ENCODE data around the gene IFRD2.
"Not testable (repeated sequence)": the region's sequence is repeated elsewhere in the genome, so short reads cannot be mapped to it uniquely, and the experiment has no call there.

IFRD2 gene

DNA sequence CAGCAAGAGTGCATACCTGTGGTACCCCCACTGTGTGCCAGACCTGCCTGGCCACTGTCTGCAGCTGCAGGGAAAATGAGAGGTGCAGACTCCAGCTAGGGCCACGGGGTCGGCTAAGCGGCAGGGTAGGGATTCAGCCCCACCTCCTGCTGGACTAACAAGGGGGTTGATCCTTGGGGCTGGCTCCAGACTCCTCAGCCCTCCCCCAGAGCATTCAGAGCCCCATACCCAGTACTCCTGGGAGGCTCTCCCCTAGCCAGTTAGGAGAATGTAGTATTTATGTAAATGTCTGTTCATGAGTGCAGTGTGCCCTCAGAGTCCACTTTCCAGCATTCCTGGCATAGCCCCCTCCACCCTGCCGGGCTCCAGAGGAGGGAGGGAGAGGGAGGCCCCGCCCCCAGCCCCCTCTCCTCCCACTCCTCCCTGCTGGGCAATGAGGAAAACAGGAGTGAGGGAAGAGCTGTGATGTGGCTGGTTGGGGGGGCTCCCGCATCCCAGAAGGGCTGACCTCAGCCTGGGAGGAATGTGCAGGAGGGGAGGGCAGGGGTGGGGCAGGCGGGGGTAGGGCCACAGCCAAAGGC, 27.8 kb downstream of the IFRD2 start:
- DNase-seq, result no peak

DNA sequence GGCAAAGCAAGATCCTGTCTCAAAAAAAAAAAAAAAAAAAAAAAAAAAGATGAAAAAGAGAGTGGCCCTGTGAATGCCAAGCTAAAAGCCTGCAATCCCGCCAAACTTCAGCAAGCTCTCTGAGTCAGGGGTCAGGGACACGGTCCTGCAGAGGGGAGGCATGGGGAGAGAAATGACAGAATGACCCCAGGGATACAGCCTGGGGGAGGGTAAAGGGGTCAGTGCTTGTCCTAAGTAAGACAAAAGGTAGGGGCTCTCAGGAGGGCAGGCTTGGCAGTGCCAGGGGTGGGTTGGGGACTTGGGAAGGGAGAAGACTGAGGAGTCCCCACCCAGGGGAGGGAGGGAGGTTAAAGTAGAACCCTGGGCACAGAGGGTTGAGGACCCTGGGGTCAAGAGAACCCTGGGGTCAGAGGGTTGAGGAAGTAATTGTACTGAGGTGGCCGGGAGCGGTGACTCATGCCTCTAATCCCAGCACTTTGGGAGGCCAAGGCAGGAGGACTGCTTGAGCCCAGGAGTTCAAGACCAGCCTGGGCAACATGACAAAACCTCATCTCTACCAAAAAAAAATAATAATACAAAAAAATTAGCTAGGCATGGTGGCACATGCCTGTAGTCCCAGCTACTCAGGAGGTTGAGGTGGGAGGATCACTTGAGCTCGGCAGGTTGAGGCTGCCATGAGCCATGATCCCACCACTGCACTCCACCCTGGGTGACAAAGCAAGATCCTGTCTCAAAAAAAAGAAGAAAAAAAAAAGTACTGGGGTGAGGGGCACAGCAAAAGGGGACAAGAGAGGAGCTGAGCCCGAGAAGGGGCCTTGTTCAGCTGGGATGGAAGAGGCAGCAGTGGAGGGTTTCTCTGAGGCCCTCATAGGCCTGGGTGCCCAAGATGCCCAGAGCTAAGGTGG, 28.5 kb downstream of the IFRD2 start:
- DNase-seq, result no peak

DNA sequence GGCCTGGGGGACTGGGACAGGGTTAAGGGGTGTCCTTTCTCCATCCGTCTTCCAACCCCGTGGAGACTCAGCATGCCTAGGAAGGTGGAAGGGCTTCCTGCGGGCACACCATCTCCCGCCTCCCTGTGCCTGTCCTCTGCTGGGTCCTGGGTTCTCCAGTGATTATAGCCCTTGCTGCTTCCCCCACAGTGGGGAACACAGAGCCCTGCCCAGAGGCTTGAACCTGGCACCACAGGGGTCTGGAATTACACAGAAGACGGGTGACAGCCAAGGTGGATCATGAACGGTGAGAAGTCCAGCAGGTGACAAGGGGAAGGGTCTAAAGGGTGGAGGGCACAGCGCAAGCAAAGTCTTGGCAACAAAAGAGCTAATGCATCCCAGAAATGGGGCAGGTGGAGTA, 29.5 kb downstream of the IFRD2 start:
- DNase-seq, result no peak

DNA sequence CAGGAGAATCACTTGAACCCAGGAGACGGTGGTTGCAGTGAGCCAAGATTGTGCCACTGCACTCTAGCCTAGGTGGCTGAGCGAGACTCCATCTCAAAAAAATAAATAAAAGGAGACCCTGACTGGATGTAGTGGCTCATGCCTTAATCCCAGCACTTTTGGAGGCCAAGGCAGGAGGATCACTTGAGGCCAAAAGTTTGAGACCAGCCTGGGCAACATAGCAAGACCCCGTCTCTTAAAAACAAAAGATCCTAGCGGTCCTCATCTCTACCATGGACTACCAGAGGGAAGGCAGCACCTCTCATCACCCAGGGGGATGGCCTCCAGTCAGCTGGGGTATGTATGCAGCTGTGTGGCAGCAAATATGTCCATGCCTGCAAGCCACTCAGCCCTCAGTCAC, 30.0 kb downstream of the IFRD2 start:
- not testable (repeated sequence) for DNase-seq

DNA sequence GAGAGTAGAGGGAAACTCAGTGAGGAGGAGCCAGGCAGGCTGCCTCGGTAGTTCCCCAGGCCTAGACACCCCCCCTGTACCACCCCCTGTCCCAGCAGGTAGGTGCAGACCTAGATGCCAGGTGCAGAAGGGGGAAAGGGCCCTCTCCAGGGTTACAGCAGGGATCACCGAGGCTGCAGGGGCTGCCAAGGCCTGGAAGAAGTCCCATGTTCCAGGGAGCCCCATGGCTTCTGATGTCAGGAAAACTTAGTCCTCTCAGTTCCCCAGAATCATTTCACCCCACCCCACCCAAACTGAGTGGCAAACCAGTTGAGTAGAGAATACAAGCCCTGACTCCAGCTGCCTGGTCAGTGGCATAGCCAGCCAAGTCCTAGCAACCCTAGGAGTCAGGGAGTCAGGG, 30.7 kb downstream of the IFRD2 start:
- DNase-seq, result no peak

DNA sequence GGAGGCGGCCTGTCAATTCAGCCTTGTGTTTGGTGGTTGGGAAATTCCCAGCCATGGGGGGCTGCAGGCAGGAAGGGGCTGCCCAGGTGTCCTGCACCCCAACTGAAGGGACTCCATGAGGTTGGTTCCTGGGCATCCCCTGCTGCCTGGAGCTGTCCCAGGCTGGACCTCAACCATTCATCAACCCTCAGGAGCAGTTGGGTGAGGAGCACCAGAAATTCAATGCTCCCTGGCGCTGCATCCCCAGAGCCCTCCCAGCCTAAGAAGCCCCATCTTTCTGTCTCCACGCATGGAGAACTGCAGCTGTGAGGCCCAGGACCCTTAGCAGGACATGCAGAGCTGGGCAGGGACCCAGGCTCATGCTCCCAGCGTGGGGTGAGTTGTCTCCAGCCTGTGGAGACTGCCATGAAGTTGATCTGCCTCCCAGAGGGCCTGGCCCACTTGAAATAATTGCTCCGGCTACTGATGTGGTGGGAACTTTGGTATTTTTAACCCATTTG, 31.2 kb downstream of the IFRD2 start:
- no peak for DNase-seq

DNA sequence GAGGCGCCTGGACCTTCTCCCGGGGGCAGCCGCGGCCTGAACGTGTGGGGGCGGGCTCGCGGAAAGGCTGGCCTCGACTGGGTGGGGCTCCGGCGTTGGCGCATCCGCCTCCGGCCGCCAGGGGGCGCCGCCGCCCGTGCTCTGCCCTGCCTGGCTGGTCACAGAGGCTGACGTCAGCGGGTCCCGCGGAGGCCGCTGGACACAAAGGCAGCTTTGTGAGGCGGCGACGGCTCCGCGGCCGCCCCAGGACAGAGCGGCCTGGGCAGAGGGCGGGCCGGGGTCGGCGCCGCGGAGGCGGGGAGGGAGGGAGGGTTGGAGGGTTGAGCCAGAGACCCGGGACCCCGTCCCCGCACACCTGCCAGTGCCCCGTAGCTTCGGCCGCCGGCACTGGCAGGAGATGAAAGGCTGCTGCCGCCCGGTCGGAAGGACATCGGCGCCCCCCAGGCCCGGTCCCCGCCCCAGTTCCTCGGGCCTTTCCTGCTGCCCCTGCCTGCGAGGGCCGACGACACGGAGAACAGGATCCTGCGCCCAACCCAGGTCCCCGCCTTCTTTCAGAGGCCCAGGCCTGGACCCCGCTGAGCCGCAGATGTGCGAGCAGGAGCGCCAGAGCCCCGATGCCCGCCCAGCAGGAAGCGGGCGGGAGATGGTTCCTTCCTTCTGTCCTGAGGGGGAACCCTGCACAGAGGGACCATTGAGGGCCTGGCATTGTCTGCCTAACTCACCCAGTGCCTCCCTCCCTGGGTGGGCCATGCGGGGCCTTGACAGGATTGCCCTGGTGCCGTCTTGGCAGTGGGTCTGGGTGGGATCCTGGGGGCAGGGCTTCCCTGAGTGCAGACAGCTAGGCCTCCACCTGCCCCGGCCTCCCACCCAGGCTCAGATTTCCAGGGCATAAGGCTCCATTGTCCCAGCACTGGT, 31.9 kb downstream of the IFRD2 start:
- peak; percentile 49 for DNase-seq

DNA sequence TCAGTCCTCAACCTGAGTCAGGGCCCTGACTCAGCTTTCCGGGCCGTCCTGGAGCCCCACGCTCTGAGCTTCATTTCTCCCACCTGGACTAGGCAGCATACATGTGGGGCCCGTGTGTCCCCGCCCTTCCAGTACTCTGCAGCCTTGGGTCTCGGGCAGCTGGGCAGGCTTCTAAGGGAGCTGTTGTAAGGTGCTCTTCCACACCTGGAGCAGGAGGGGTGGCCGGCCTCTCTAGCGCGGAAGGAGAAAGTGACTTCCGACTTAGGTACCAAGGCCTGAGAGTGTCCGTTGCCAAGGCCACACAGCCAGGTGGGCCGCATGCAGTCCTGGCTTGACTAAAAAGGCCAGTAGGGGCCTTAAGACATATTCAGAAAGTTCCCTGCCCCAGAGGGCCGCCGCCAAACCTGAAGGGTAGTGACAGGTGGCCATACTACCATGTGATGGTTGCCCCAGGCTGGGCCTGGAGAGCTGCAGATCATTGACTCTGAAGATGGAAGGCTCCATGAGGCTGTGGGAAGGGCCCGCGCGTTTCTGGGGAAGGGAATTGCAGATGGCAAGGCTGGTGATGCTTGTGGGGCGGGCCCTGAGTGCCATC, 32.7 kb downstream of the IFRD2 start:
- DNase-seq, result no peak

DNA sequence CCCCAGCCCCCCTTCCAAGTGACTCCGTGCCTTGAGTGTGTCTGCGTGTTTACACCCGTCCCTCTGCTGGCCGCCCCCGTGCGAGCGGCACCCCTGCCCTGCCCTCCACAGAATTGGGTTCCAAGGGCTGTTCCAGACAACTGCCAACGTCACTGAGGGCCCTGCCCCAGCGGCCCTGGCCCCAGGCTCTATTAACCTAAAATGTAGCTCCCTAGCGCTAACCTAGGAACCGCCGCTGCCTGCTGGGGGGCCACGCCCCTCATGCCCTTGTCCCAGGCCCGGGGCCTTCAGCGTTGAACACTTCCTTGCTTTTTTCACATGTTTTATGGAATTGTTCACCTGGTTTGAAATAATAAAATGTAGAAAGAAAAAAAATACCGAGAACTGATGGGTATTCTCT, 33.2 kb downstream of the IFRD2 start:
- DNase-seq, result no peak

DNA sequence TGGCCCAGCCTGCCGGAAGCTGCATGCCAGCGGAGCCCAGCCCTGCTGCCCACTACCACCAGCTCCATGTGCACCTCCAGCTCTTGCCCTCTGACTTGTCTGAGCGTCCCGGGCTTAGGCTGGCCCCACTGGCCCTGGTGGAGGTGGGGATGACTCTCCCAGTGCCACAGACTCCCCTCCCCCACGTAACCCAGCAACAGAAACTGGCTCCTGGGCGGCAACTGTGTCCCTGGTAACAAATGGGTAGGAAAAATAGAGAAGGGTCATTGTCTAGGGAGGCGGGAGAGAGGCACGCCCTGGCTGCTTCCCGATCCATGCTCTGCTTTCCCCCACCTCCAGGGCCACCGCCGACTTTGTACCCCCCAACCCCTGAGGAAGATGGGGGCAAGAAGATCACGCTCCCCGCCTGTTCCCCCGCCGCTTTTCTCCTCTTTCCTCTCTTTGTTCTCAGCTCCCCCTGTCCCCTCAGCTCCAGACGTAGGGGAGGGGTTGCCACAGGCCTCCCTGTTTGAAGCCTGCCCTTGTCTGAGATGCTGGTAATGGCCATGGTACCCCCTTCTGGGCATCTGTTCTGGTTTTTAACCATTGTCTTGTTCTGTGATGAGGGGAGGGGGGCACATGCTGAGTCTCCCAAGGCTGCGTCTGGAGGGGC, 34.1 kb downstream of the IFRD2 start:
- no peak for DNase-seq

DNA sequence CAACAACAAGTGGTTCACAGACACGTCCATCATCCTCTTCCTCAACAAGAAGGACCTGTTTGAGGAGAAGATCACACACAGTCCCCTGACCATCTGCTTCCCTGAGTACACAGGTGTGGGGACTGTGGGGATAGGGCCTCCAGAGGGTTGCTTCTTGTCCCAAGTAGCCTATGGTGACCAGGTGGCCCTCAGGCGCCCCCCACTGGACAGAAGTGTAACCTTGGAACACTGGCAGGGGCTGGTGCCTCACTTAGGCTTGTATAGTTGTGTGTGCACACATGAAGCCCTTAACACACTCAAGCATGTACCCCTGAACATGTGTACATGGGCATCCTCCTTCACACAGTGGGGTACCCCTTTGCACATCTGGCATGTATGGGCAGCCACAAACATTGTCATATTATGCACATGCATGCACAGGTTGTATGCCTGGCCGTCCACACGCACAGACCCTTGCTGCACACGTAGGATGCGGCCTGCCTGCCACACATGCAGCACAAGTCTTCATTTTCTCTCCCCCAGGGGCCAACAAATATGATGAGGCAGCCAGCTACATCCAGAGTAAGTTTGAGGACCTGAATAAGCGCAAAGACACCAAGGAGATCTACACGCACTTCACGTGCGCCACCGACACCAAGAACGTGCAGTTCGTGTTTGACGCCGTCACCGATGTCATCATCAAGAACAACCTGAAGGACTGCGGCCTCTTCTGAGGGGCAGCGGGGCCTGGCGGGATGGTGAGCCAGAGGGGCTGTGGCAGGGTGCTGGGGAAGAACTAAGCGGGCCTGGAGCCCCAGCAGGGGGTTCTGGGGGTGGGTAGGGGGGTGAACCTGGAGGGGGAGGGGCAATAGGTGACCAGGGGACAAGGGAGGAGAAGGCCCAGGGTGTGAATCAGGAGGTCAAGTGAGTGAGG, 35.0 kb downstream of the IFRD2 start:
- DNase-seq, result no peak

DNA sequence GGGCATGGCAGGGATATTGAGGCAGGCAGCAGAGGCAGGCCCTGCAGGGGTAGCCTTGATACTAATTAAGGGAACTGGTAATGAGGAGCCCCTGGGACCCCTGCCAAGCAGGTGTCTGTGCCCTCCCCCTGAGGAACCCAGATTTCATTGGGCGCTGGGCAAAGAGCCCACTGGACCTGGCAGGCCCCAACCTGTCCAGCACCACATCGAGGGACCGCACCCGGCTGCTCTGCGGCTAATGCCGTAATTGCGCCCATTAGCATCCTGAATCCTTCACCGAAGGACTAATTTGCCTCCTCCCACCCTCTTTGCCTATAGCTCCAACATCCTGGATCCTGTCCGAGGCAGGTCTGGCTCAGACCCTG, 37.0 kb downstream of the IFRD2 start:
- no peak for DNase-seq

DNA sequence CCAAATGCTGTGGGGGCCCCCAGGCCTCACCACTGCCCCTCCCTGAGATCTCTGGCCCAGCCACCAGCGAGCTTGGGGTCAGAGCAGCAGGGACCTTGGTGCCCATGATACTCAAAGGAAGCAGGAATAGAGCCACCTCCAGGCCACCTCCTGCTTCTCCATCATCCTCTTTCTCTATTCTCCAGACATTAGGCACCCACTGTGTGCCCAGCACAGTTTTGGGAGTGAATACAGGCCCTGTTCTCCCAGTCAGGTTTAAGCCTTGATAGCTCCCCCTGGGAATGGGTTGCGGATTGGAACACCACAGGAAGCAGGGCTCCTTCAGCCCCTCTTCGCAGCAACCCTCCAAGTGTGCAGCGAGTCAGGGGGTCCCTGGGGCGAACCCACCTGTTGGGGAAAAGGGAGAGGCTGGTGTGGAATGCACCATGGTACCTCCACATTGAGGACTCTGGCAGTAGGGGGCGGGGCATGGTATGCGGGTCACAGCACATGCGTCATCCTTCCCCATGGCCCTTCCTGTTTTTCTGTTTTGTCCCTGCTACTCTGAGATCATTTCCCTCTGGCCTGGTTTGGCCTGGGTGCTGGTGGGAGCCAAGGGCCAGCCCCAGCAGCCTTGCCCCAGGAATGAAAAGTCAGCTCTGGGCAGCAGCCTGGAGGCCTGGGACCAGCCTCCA, 37.5 kb downstream of the IFRD2 start:
- no peak for DNase-seq

DNA sequence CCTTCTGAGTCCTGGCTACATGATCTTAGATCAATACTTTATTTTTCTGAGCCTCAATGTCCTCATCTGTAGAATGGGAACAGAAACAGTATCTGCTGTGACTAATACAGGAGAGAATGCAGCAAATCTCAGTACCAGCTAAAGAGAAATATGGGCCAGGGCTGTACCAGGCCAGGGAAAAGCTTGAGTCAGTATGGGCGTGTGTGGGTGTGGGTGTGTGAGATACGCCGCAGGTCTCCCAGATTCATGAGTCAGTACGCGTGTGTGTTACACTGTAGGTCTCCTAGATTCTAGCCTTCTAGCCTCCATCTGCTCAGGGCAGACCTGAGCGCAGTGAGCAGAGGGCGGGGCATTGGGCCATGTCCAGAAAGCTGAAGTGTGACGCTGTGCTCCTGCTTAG, 41.0 kb downstream of the IFRD2 start:
- no peak for DNase-seq

DNA sequence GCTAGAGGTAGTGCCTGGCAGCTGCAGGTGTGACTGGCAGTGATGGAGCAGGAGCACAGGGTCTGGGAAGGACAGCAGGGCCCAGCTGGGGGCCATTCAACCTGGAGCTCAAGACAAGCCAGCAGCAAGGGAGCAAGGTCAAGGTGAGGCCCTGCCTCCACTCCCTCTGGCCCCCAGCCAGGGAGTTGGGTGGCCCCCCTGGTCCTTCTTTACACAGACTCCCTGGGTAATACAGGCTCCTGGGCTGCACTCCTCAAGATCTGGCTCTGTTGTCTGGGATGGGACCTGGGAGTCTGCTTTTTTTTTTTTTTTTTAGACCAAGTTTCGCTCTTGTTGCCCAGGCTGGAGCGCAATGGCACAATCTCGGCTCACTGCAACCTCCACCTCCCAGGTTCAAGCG, 41.7 kb downstream of the IFRD2 start:
- DNase-seq, result no peak

DNA sequence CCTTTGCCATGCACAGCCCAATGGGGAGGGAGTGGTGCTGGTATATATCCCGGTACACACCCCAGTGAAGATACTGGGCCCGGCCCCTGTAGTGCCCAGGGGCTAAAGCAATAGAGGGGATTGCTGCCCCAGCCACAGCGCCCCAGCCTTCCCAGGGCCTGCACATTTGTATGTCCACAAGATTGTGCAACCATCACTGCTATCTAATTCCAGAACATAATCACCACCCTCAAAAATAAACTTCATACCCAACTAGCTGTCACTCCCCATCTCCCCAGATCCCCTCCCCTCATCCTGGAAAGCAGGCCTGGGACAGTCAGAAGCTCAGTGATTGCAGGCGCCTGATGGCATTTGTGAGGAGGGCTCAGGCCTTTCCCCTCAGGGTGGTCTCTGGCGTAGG, 42.8 kb downstream of the IFRD2 start:
- DNase-seq, result no peak

DNA sequence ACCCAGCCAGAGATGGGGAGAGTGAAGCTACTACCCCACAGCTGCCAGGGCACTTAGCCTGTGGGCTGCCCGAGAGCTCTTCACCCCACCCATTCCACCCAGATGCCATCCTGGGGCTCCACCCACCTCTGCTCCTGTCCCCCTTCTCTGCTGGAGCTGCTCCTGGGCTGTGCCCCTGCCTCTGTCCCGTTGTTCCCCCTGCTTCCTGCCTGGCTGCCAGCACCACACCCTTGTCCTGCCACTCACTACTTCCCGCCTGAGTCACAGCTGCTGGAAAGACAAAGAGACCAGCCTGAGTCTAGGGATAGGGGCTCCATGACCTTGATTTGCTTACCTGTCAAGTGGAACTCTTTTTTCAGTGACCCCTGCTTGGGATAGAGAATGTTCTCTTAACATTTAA, 43.8 kb downstream of the IFRD2 start:
- DNase-seq, result no peak

DNA sequence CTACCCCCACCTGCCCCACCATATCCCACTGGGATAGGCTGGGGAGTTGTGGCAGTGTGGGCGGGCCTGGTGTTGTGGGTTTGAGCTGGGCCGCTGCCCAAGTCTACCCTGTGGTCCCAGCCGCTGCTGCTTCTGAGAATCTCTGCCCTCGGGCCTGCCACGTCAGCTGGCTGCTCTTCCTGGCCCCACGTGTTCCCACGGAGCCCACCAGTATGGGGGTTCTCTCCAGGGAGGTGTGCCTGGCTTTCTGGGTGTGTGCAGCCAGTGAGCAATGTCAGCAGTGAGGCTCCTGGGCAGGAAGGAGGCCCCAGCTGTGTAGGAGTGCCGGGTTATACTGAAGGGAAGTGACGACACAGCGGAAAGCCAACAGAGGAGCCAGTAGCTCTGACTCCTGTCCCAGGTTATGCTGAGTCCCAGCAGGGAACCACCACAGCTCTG, 45.7 kb downstream of the IFRD2 start:
- DNase-seq, result no peak

DNA sequence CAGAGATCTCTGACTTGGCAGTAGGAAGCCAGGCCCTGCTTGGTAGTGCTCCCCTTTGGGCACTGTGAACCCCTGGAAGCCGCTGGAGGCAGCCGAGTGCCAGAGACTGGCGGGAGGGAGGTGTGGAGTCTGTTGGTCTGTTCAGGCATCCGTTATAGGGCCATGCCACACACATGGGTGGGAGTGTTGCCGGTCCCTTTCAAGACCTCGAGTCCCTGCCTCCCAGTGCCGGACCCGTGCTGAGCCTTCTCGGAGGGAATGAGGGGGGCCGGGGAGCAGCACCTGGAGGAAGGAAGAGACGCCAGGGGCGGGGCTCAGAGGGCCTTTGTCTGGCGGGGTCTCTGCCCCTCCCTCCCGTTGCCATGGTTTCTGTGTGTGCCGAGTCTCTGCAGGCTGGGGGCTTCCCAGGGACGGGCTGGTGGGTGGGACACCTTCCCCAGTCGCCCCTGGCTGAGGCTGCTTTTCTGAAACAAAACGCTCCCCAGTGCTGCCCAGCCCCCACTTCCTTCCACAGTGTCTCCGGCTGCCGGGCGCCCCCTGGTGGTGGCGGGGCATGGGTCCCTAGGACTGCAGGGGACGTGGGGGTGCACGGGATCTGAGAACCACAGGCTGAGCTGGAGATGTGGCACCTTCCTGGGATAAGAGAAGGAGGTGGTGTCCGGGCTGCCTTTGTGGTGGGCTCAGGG, 46.3 kb downstream of the IFRD2 start:
- DNase-seq, result peak; percentile 37

DNA sequence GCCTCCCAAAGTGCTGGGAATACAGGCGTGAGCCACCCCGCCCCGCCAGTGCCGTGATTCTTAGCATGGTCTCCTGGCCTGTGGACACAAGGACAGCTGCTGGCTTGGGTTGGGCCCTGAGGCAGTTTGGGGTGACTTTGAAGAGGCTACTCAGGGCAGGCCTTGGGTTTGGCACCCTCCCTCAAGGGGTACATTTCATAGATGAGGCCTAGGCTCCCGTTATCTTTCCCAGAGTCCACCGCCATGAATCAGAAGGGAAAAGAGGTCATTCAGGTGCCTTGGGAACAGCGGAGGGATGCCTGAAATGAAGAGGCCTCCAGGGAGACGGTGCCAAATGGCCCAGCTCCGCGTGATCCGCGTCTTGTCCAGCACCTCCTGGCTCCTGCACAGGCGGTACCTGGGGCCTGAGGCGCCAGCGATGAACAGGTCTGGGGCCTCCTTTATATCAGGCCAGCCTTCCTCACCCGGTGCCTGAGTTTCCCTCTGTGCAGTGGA, 46.9 kb downstream of the IFRD2 start:
- DNase-seq, result no peak
